ENCODE results near the gene BMAL1.

Gene BMAL1

GRCh38 chr11:13291800-13292199, 14.2 kb downstream of the BMAL1 start:
- no peak for DNase-seq (ENCODE audit: low read depth)

GRCh38 chr11:13292970-13293369, 15.4 kb downstream of the BMAL1 start:
- DNase-seq (ENCODE audit: low read depth) = no peak

- no peak for DNase-seq (ENCODE audit: low read depth)
Measured at GRCh38 chr11:13294178-13294577, 16.6 kb downstream of the BMAL1 start.

GRCh38 chr11:13294771-13295579, 17.4 kb downstream of the BMAL1 start:
- no peak for DNase-seq (ENCODE audit: low read depth)

- DNase-seq (ENCODE audit: low read depth) = no peak
Measured at GRCh38 chr11:13297308-13297916, 19.8 kb downstream of the BMAL1 start.

- no peak for DNase-seq (ENCODE audit: low read depth)
Measured at GRCh38 chr11:13297917-13298356, 20.3 kb downstream of the BMAL1 start.

- DNase-seq (ENCODE audit: low read depth) = no peak
Measured at GRCh38 chr11:13298765-13299164, 21.2 kb downstream of the BMAL1 start.

- no peak for DNase-seq (ENCODE audit: low read depth)
Measured at GRCh38 chr11:13301522-13301921, 23.9 kb downstream of the BMAL1 start.

GRCh38 chr11:13302420-13302958, 24.9 kb downstream of the BMAL1 start:
- DNase-seq (ENCODE audit: low read depth) = no peak

GRCh38 chr11:13303668-13304649, 26.4 kb downstream of the BMAL1 start:
- no peak for DNase-seq (ENCODE audit: low read depth)

- no peak for DNase-seq (ENCODE audit: low read depth)
Measured at GRCh38 chr11:13304655-13305335, 27.2 kb downstream of the BMAL1 start.

GRCh38 chr11:13308704-13309103, 31.1 kb downstream of the BMAL1 start:
- DNase-seq (ENCODE audit: low read depth) = no peak

GRCh38 chr11:13309156-13309555, 31.6 kb downstream of the BMAL1 start:
- no peak for DNase-seq (ENCODE audit: low read depth)

GRCh38 chr11:13310443-13310842, 32.9 kb downstream of the BMAL1 start:
- DNase-seq (ENCODE audit: low read depth) = no peak

GRCh38 chr11:13311570-13311969, 34.0 kb downstream of the BMAL1 start:
- DNase-seq (ENCODE audit: low read depth) = no peak

- no peak for DNase-seq (ENCODE audit: low read depth)
Measured at GRCh38 chr11:13313005-13313819, 35.6 kb downstream of the BMAL1 start.

GRCh38 chr11:13314676-13315394, 37.2 kb downstream of the BMAL1 start:
- no peak for DNase-seq (ENCODE audit: low read depth)

- DNase-seq (ENCODE audit: low read depth) = no peak
Measured at GRCh38 chr11:13315517-13316432, 38.2 kb downstream of the BMAL1 start.

- DNase-seq (ENCODE audit: low read depth) = no peak
Measured at GRCh38 chr11:13316528-13316961, 39.0 kb downstream of the BMAL1 start.
